Small intestine (tissue), 7 donors: ENCODE data around the gene KCND1. TPM values are rescaled to one million over a fixed set of nuclear protein-coding genes. Genes with fewer than 3 reads are reported as not detected.

Experiments
- DNase-seq, 2 donors: peaks; one replicate each; pipeline versions ENCODE4 v3.0.0 to v3.0.0-alpha.2; 2013
- FAIRE-seq: peaks from 2 replicates; lab custom pipeline; 2012; peaks lifted over from hg19 to GRCh38; lab: Jason Lieb, UNC
- H3K27ac ChIP-seq, 3 donors: one replicate each; pipeline ENCODE4 v1.5.1; 2013; ENCODE audit warnings: low read length in 2 of 3, mild to moderate bottlenecking in 2 of 3, control low read depth in 1 of 3, inconsistent platforms in 1 of 3, low read depth in 1 of 3, moderate library complexity in 1 of 3
- H3K27me3 ChIP-seq, 3 donors: one replicate each; pipeline ENCODE4 v1.6.1; 2013; ENCODE audit warnings: low read length in 3 of 3, inconsistent platforms in 1 of 3; ENCODE audit not compliant: control insufficient read depth in 3 of 3, insufficient read depth in 3 of 3
- H3K36me3 ChIP-seq, 3 donors: one replicate each; pipeline ENCODE4 v1.6.1; 2013; ENCODE audit warnings: low read length in 3 of 3, inconsistent platforms in 1 of 3, low read depth in 1 of 3, mild to moderate bottlenecking in 1 of 3, moderate library complexity in 1 of 3; ENCODE audit not compliant: control insufficient read depth in 3 of 3, insufficient read depth in 2 of 3
- H3K4me1 ChIP-seq, 3 donors: one replicate each; pipeline ENCODE4 v1.6.1; 2013; ENCODE audit warnings: low read length in 2 of 3, inconsistent platforms in 1 of 3, low read depth in 1 of 3, mild to moderate bottlenecking in 1 of 3, moderate library complexity in 1 of 3; ENCODE audit not compliant: control insufficient read depth in 3 of 3, insufficient read depth in 2 of 3
- H3K4me3 ChIP-seq, 3 donors: one replicate each; pipeline ENCODE4 v1.5.1; 2013; ENCODE audit warnings: low read length in 3 of 3, control low read depth in 1 of 3, inconsistent platforms in 1 of 3, low read depth in 1 of 3, mild to moderate bottlenecking in 1 of 3, moderate library complexity in 1 of 3
- H3K9me3 ChIP-seq, 2 donors: one replicate each; pipeline ENCODE4 v1.6.1; 2013; ENCODE audit warnings: low read depth in 1 of 2, low read length in 1 of 2; ENCODE audit not compliant: control insufficient read depth in 2 of 2, insufficient read depth in 1 of 2
- WGBS, 3 donors: extraction: QIAGEN DNeasy Blood & Tissue Kit; methylation state at CpG; one replicate each; pipeline ENCODE4 v1.1.7; 2013; 5-methylcytosine and 5-hydroxymethylcytosine counted together
- polyA plus RNA-seq, 4 donors: library from polyadenylated mRNA; stranded (reverse) in 3 of 4; unstranded in 1 of 4; fragments of 200-250 nt in 3 of 4; fragments of 120-200 nt in 1 of 4; gene quantifications; one replicate each; pipeline versions ENCODE4 v1.2.1 to v1.2.3, GENCODE V29; 2013
- donor health status: healthy with polysubstance abuse.
- donor health status: control.
- donor health status: control.
- donor health status: Bipolar disorder and iron deficiency.
- donor health status: healthy.

KCND1 gene
- polyA plus RNA-seq, 4 donors = 0.27 to 1.7 (median 0.78) TPM

DNA sequence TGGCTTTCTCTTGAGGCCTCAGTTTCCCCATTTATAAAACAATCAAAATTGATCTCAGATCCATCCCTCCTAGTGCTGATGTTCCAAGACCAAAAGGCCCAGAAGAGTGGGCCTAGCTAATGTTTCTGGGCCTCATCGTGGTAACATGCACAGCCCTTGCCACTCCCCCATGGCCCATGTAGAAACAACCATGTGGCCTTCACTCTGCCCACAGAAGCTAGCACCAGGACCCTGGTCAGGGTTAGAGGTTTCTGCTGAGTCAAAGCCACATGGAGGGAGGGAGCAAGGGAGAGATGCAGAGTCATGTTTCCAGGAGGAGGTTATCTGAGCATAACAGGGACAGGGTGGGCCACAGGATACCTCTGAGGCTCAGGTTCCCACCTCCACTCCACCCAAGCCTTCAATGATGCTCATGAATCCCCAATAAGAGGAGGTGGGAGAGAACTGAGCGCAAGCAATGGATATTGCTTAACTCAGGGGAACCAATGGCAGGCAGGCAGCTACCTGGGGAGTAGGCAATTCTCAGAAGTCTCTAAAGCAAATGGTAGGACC, 31.2 kb downstream of the KCND1 start:
- H3K27ac ChIP-seq = peak overlapping the region; percentile 38 to 93 (median 85)
- no peaks in the 10 kb centered on the region for H3K9me3 ChIP-seq
- peaks cover 3 to 58% (median 4%) of the 10 kb centered on the region in 3 donors for H3K4me1 ChIP-seq
- no peak overlapping the region for H3K4me3 ChIP-seq
- FAIRE-seq = no peak
- no peak for DNase-seq
- peaks cover 0 to 49% (median 3%) of the 10 kb centered on the region in 3 donors for H3K36me3 ChIP-seq
- no peaks in the 10 kb centered on the region for H3K27me3 ChIP-seq
- 76 to 84% (median 81%) methylated on average over 2 of the region's 2 CpGs for WGBS, 3 donors

DNA sequence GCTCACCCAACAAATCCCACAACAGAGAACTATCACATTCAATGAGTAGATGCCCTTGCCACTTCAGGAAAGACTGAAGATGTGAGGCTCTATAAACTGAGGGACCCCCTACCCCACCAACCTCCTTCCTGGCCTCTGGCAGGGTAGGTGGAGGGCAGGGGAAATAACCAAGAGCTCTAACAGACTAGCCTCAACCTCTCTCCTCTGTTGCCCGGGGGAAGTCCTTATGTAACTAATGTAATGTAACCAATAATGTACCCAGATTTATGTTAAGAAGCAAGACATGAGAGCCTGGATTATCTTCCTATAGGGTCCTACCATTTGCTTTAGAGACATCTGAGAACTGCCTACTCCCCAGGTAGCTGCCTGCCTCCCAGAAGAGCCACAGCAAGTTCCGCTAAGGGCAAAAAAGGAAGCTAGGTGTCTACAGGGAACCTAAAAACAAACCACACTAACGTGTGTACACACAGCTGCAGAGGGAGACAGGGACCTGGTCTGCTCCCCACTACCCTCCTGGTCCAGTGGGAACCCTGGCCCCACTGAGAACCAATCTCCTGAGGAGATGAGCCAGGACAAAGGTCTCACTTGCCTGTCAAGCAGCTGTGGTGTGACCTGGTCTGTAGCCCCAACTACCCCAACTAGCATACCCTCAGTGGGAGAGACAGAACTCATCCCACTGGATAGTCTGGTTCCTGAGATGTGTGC, 32.0 kb downstream of the KCND1 start:
- no peak overlapping the region for H3K4me3 ChIP-seq
- 44 to 60% (median 52%) methylated on average over 3 of the region's 3 CpGs for WGBS, 3 donors
- no peak for FAIRE-seq
- peak in 1 of 2 donors; percentile 25 for DNase-seq
- peak overlapping the region; percentile 24 to 93 (median 85) for H3K27ac ChIP-seq
- H3K27me3 ChIP-seq = no peaks in the 10 kb centered on the region
- H3K9me3 ChIP-seq = no peaks in the 10 kb centered on the region
- peaks cover 3 to 58% (median 4%) of the 10 kb centered on the region in 3 donors for H3K4me1 ChIP-seq
- peaks cover 0 to 52% (median 3%) of the 10 kb centered on the region in 3 donors for H3K36me3 ChIP-seq

DNA sequence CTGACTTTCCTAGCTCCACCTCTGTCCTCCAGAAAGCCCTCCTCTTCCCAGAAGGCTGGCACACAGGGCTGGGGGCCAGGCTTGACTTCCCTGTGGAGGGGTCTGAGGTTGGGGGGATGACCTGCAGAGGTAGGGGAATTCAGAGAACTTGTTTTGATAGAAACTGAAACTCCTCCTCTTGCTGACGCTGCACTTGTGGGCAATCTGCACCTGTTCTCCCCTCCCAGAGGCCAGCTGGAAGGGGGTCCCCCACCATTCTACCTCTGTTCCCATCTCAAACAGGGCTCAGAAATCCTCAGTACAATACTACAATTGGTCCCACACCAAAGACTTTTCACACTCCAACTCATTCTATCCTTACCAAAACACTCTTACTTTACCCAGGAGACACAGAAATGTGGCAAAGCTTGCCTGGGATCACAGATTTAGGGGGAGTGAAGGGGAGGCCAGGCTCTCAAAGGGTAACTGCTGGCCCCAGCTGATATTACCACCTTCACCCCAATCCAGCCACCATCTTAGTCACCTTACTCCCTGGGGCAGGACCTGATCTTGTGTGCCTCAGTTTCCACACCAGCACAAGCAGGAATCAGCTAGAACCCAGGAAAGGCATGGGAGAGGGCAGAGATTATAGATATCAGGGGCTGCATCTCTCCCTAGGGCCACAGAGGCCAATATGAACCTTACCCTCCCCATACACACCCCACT, 32.8 kb downstream of the KCND1 start:
- FAIRE-seq (no peak), DNase-seq (no peak)
- Histone ChIP-seq H3K4me3 (no peak overlapping the region), H3K27me3 (no peaks in the 10 kb centered on the region), H3K9me3 (no peaks in the 10 kb centered on the region), H3K27ac (peak overlapping the region; percentile 24 to 93 (median 85)), H3K36me3 (peaks cover 0 to 54% (median 3%) of the 10 kb centered on the region in 3 donors), H3K4me1 (peaks cover 3 to 58% (median 4%) of the 10 kb centered on the region in 3 donors)
- 25 to 29% (median 27%) methylated on average over 1 of the region's 1 CpG for WGBS, 3 donors

DNA sequence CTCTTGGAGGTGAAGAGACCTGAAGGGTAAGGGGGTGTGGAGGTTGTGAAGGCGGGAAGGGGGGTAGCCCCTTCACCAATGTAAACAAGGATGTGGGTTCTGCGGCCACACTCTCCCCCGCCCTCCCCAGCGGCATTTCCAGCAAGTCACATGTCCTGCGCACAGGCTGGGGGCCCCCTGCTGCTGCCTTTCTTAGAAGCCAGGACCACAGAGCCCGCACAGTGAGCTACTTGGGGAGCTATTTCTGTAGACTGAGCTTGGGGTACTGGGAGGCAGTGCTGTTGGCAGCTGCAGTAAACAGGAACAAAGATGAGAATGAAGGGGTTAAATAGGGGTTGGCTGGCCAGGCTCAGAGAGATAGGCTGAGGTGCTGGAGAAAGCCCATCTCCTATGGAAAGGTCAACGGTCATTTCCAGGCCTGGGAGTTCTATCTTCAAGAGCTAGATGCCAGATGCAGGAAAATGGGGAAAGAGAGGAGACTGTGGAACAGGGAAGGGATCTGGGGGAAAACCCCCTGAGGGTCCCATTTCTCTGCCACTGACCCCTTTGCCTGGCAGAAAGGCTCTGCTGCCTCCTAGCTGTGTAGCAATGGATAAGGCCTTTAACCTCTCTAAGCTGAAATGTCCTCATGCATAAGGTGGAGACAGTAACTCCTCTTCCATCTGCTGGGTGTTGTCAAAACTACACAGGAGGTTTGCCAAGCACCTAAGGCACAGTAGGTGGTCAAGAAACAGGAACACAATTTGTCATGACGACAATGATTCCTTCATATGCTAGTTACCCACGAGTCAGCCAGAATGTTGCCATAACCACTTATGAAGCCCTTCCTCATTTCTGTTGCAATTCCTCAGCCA, 34.4 kb downstream of the KCND1 start:
- Histone ChIP-seq H3K27me3 (no peaks in the 10 kb centered on the region), H3K27ac (peak overlapping the region in 2 of 3 donors; percentile 50 to 78), H3K36me3 (peaks cover 0 to 60% (median 3%) of the 10 kb centered on the region in 3 donors), H3K4me3 (no peak overlapping the region), H3K9me3 (no peaks in the 10 kb centered on the region), H3K4me1 (peaks cover 3 to 51% (median 4%) of the 10 kb centered on the region in 3 donors)
- WGBS, 3 donors = 32 to 48% (median 33%) methylated on average over 8 to 9 of the region's 9 CpGs
- FAIRE-seq (no peak), DNase-seq (peak; percentile 41 to 57)

DNA sequence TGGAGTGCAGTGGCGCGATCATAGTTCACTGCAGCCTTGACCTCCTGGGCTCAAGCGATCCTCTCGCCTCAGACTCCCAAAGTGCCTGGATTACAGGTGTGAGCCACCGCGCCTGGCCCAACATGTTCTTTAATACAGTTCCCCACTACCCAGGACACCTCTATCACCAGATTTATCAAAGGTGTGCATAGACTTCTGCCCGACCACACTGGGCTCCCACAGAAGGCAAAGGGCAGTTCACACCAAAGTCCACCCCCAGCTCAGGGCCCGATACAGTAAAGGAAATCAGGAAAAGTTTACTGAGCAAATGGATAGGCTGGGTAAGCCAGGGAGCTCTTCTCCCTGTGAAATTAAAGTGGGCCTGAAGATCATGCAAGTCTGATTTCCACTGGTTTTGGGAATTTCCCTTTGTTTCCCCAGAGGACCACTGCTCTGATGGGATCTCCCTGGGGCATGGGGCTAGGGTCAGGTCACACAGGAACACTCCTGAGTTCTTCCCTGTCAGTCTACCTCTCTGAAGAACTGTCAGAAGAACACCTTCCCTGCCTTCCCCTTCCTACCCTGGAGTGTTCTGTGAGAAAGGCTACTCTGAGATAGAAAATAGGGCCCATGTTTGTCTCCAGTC, 35.1 kb downstream of the KCND1 start:
- Histone ChIP-seq H3K27ac (peak overlapping the region in 2 of 3 donors; percentile 50 to 78), H3K4me1 (peaks cover 3 to 50% (median 4%) of the 10 kb centered on the region in 3 donors), H3K27me3 (no peaks in the 10 kb centered on the region), H3K36me3 (peaks cover 0 to 61% (median 3%) of the 10 kb centered on the region in 3 donors), H3K9me3 (no peaks in the 10 kb centered on the region), H3K4me3 (no peak overlapping the region)
- DNase-seq = no peak
- no peak for FAIRE-seq
- WGBS, 3 donors = 76 to 87% (median 83%) methylated on average over 8 of the region's 8 CpGs

DNA sequence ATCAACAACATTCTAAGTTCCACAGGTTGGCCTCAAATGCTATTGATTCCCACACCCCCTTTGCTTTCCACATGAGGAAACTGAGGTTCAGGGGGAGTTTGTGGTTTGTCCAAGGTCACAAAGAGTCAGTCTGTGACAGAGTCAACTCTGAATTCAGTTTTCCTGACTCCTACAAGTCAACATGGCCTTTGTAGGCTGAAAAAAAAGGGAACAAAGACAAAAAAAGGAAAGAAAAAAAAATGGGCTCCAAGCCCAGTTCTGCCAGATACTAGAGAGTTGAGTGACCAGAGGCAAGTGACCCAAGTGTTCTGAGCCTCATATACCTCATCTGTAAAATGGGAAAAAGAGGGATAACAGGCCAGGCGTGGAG, 36.4 kb downstream of the KCND1 start:
- FAIRE-seq (no peak), DNase-seq (no peak)
- Histone ChIP-seq H3K4me1 (peaks cover 0 to 39% (median 0%) of the 10 kb centered on the region in 3 donors), H3K4me3 (no peak overlapping the region), H3K9me3 (no peaks in the 10 kb centered on the region), H3K27ac (peak overlapping the region in 1 of 3 donors; percentile 11), H3K36me3 (peaks cover 0 to 56% (median 3%) of the 10 kb centered on the region in 3 donors), H3K27me3 (no peaks in the 10 kb centered on the region)
- WGBS, 3 donors = 85 to 100% (median 90%) methylated on average over 1 of the region's 1 CpG

DNA sequence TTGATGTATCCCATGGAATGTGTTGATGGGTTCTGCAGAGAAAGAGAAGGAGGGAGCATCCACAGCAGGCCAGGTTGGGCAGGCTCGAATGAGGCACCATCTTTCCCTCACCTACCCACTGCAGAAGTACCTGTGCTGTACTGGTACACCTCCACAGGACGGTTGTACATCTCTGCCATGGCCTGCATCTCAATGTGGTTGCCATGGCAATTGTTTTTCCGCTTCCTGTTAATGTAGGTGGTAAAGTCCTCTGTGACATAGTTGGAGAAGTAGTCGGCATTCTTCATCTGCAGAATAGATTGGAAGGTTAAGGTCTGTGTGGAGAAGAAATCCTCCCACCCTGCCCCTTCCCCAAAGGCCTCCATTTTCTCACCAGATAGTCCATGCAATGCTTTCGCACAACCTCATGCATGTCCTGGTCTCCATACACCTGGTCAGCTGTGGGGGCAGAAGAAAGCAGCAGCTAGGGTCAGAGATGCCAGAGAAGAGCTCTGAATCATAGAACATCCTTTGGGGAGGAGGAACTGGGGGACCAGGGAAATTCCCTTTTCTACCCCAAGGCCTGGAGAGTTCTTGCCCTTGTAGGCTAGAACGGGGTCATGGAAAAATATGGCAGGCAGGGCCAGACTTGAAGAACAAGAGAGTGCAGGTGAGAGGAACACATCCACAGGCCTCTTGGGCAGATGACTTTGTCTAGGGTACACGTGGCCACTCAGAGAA, 36.9 kb downstream of the KCND1 start:
- H3K9me3 ChIP-seq = no peaks in the 10 kb centered on the region
- peaks cover 0 to 34% (median 0%) of the 10 kb centered on the region in 3 donors for H3K4me1 ChIP-seq
- no peak for DNase-seq
- H3K36me3 ChIP-seq = peaks cover 0 to 52% (median 3%) of the 10 kb centered on the region in 3 donors
- peak overlapping the region in 1 of 3 donors; percentile 54 for H3K27ac ChIP-seq
- FAIRE-seq = no peak
- H3K27me3 ChIP-seq = no peaks in the 10 kb centered on the region
- H3K4me3 ChIP-seq = no peak overlapping the region
- WGBS, 3 donors = 70 to 81% (median 70%) methylated on average over 7 of the region's 7 CpGs
